CD8-positive, alpha-beta memory T cell (primary cell): ENCODE measurements around the gene PKHD1. TPM values are rescaled to one million over a fixed set of nuclear protein-coding genes. Genes with fewer than 3 reads are reported as not detected.

Experiments used
- CTCF ChIA-PET: fragments of 350-600 bp; sonication (Branson Sonifier 250); formaldehyde crosslinking; loops from one replicate; lab custom pipeline; 2021; ENCODE audit warnings: antibody characterized with exemption; lab: Charles Lee
- POLR2A ChIA-PET: fragments of 350-600 bp; sonication (Branson Sonifier 250); formaldehyde crosslinking; loops from one replicate; lab custom pipeline; 2021; ENCODE audit warnings: antibody characterized with exemption; lab: Charles Lee
- DNase-seq, 5 donors: peaks; one replicate each; pipeline versions ENCODE4 v3.0.0 to v3.0.0-alpha.2; 2020 to 2022; ENCODE audit warnings: mixed read lengths in 1 of 5
- H3K27ac ChIP-seq: one replicate; pipeline ENCODE4 v1.7.0; 2013; ENCODE audit warnings: low read depth, mild to moderate bottlenecking, low read length, moderate library complexity
- H3K27me3 ChIP-seq: 2 replicates; pipeline ENCODE4 v1.7.0; 2013; ENCODE audit warnings: low read length, mild to moderate bottlenecking; ENCODE audit not compliant: insufficient read depth, poor library complexity, severe bottlenecking
- H3K36me3 ChIP-seq: 2 replicates; pipeline ENCODE4 v1.7.0; 2013; ENCODE audit warnings: mild to moderate bottlenecking, low read length, moderate library complexity; ENCODE audit not compliant: insufficient read depth
- H3K4me1 ChIP-seq: 2 replicates; pipeline ENCODE4 v1.7.0; 2013; ENCODE audit warnings: mild to moderate bottlenecking, low read length, moderate library complexity; ENCODE audit not compliant: insufficient read depth
- H3K4me3 ChIP-seq: 2 replicates; pipeline ENCODE4 v1.7.0; 2013; ENCODE audit warnings: mild to moderate bottlenecking, low read length
- H3K9me3 ChIP-seq: 2 replicates; pipeline ENCODE4 v1.7.0; 2013; ENCODE audit warnings: mild to moderate bottlenecking, low read length
- H3K27ac Mint-ChIP-seq, 8 donors: one replicate each; pipeline ENCODE4 v1.8.0; 2020 to 2021; ENCODE audit warnings: mixed read lengths in 8 of 8, mild to moderate bottlenecking in 6 of 8, inconsistent platforms in 3 of 8, moderate library complexity in 3 of 8
- H3K27me3 Mint-ChIP-seq, 2 donors: one replicate each; pipeline ENCODE4 v1.8.0; 2020 to 2021; ENCODE audit warnings: mixed read lengths in 2 of 2, mild to moderate bottlenecking in 1 of 2, moderate library complexity in 1 of 2
- H3K36me3 Mint-ChIP-seq, 3 donors: one replicate each; pipeline ENCODE4 v1.8.0; 2020 to 2021; ENCODE audit warnings: mixed read lengths in 3 of 3, inconsistent platforms in 1 of 3, mild to moderate bottlenecking in 1 of 3
- H3K4me1 Mint-ChIP-seq, 3 donors: one replicate each; pipeline ENCODE4 v1.8.0; 2020 to 2021; ENCODE audit warnings: mixed read lengths in 3 of 3, inconsistent platforms in 1 of 3, mild to moderate bottlenecking in 1 of 3
- H3K4me3 Mint-ChIP-seq, 7 donors: one replicate each; pipeline ENCODE4 v1.8.0; 2020 to 2021; ENCODE audit warnings: mixed read lengths in 7 of 7, mild to moderate bottlenecking in 6 of 7, moderate library complexity in 4 of 7, inconsistent platforms in 2 of 7
- H3K9me3 Mint-ChIP-seq, 5 donors: one replicate each; pipeline ENCODE4 v1.8.0; 2020 to 2022; ENCODE audit warnings: mixed read lengths in 5 of 5, mild to moderate bottlenecking in 3 of 5, moderate library complexity in 2 of 5, inconsistent platforms in 1 of 5
- polyA plus RNA-seq: library from polyadenylated mRNA; unstranded; fragments of 300-500 nt; fragmentation: Illumina TruSeq; gene quantifications from one replicate; pipeline ENCODE4 v1.2.3, GENCODE V29; 2021
- total RNA-seq, 2 experiments: library from RNA; stranded (reverse); gene quantifications; one replicate each; pipeline ENCODE4 v1.2.3, GENCODE V29; 2021

The PKHD1 gene
- total and polyA plus RNA-seq, 3 experiments from 2014 or later: not detected

DNA sequence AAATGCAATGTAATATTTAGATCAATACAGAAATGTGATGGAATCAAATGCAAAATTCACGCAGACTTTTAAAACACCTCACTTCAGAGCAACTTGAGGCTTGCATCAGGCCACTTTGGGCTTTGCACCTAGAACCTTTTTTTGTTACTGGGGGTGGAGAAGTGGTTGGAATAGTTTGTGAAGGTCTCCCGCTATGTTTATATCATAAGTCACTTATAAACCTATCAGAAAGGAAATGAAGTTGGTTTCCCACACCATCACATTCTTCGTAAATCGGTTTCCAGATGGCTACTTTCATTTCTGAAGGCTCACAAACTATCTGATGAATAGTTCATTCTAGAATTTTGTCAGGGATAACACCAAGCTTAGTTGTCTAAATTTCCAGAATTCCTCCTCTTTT lies 74.8 kb downstream of the PKHD1 start:
- CTCF ChIA-PET: no interaction called here

GRCh38 chr6:52010806-52011205 lies 76.6 kb downstream of the PKHD1 start:
- H3K4me1 ChIP-seq: no peaks in the 10 kb centered on the region
- no peaks in the 10 kb centered on the region for H3K36me3 ChIP-seq
- H3K4me3 ChIP-seq: no peak overlapping the region
- Mint-ChIP-seq H3K36me3 (no peaks in the 10 kb centered on the region), H3K4me1 (no peaks in the 10 kb centered on the region), H3K4me3 (no peak overlapping the region), H3K9me3 (peaks cover 0 to 3% (median 0%) of the 10 kb centered on the region in 5 donors), H3K27me3 (peaks cover 15 to 45% of the 10 kb centered on the region in 2 donors), H3K27ac (no peak overlapping the region)
- ChIA-PET CTCF (interaction anchor here (1.7 kb wide), 1 partner anchor 11 kb away, joined by 5 read pairs; no protein-coding TSS in a partner anchor), POLR2A (no interaction called here)
- no peak overlapping the region for H3K27ac ChIP-seq
- no peak for DNase-seq
- no peaks in the 10 kb centered on the region for H3K27me3 ChIP-seq
- H3K9me3 ChIP-seq: no peaks in the 10 kb centered on the region

More for the DNA sequence above, 74.8 kb downstream of the PKHD1 start:
- Histone ChIP-seq H3K4me3 (no peak overlapping the region), H3K27ac (no peak overlapping the region), H3K27me3 (no peaks in the 10 kb centered on the region), H3K36me3 (no peaks in the 10 kb centered on the region), H3K4me1 (no peaks in the 10 kb centered on the region), H3K9me3 (no peaks in the 10 kb centered on the region)
- Mint-ChIP-seq H3K4me1 (no peaks in the 10 kb centered on the region), H3K27me3 (peaks cover 15 to 39% of the 10 kb centered on the region in 2 donors), H3K4me3 (no peak overlapping the region), H3K27ac (no peak overlapping the region), H3K36me3 (no peaks in the 10 kb centered on the region), H3K9me3 (peaks cover 0 to 3% (median 0%) of the 10 kb centered on the region in 5 donors)
- POLR2A ChIA-PET: no interaction called here
- DNase-seq: no peak

- Mint-ChIP-seq H3K9me3 (peaks cover 0 to 3% (median 0%) of the 10 kb centered on the region in 5 donors), H3K27ac (no peak overlapping the region), H3K27me3 (peaks cover 16 to 48% of the 10 kb centered on the region in 2 donors), H3K36me3 (no peaks in the 10 kb centered on the region), H3K4me3 (no peak overlapping the region), H3K4me1 (no peaks in the 10 kb centered on the region)
- DNase-seq: no peak
- Histone ChIP-seq H3K4me1 (no peaks in the 10 kb centered on the region), H3K36me3 (no peaks in the 10 kb centered on the region), H3K4me3 (no peak overlapping the region), H3K9me3 (no peaks in the 10 kb centered on the region), H3K27me3 (no peaks in the 10 kb centered on the region), H3K27ac (no peak overlapping the region)
- ChIA-PET CTCF (interaction anchor here (1.7 kb wide), 1 partner anchor 12 kb away, joined by 5 read pairs; no protein-coding TSS in a partner anchor), POLR2A (no interaction called here)
Measured at GRCh38 chr6:52010145-52010544, 77.3 kb downstream of the PKHD1 start.

DNA sequence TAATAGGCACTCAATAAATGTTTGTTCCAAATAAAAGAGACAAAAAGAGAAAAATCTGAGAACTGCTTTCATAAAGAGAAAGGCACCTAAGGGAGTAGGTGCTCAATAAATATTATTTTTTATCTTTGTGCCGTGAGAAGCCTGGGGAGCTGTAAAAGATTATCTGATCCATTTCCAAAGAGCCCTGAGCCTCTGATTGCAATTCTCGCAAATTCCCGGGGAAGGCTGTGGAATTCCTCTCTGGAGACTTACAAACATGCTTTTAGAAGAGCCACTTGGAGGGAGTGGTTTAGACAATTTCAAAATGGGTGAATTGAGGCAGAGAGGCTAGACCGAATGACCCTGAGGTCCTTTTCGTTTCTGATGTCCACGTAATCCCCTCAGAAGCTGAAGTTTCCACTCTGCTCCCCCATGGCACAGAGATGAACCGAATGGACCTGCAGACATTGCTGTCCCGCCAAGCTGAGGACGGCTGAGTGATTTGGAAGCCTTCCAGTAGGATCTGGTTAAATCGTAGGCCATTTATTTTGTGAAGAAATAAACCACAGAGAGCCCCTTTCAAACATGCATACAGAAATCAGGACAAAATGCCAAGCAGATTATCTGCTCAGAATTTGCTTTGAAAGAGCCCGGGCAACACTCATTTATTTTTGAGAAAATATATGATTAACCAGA lies 77.8 kb downstream of the PKHD1 start:
- no peaks in the 10 kb centered on the region for H3K36me3 ChIP-seq
- H3K9me3 ChIP-seq: no peaks in the 10 kb centered on the region
- no peaks in the 10 kb centered on the region for H3K4me1 ChIP-seq
- ChIA-PET POLR2A (no interaction called here), CTCF (interaction anchor here (1.7 kb wide), 1 partner anchor 12 kb away, joined by 5 read pairs; no protein-coding TSS in a partner anchor)
- Mint-ChIP-seq H3K4me3 (no peak overlapping the region), H3K4me1 (no peaks in the 10 kb centered on the region), H3K27me3 (peaks cover 15 to 51% of the 10 kb centered on the region in 2 donors), H3K27ac (no peak overlapping the region), H3K9me3 (peaks cover 0 to 3% (median 0%) of the 10 kb centered on the region in 5 donors), H3K36me3 (no peaks in the 10 kb centered on the region)
- no peaks in the 10 kb centered on the region for H3K27me3 ChIP-seq
- no peak for DNase-seq
- no peak overlapping the region for H3K27ac ChIP-seq
- no peak overlapping the region for H3K4me3 ChIP-seq

GRCh38 chr6:52000064-52000463 lies 87.3 kb downstream of the PKHD1 start:
- Mint-ChIP-seq H3K9me3 (no peaks in the 10 kb centered on the region), H3K4me1 (no peaks in the 10 kb centered on the region), H3K27ac (no peak overlapping the region), H3K36me3 (no peaks in the 10 kb centered on the region), H3K4me3 (no peak overlapping the region), H3K27me3 (peaks cover 5 to 20% of the 10 kb centered on the region in 2 donors)
- POLR2A ChIA-PET: no interaction called here
- Histone ChIP-seq H3K36me3 (no peaks in the 10 kb centered on the region), H3K9me3 (no peaks in the 10 kb centered on the region), H3K27me3 (no peaks in the 10 kb centered on the region), H3K4me1 (no peaks in the 10 kb centered on the region), H3K4me3 (no peak overlapping the region), H3K27ac (no peak overlapping the region)
- CTCF ChIA-PET: no interaction called here
- no peak for DNase-seq

DNA sequence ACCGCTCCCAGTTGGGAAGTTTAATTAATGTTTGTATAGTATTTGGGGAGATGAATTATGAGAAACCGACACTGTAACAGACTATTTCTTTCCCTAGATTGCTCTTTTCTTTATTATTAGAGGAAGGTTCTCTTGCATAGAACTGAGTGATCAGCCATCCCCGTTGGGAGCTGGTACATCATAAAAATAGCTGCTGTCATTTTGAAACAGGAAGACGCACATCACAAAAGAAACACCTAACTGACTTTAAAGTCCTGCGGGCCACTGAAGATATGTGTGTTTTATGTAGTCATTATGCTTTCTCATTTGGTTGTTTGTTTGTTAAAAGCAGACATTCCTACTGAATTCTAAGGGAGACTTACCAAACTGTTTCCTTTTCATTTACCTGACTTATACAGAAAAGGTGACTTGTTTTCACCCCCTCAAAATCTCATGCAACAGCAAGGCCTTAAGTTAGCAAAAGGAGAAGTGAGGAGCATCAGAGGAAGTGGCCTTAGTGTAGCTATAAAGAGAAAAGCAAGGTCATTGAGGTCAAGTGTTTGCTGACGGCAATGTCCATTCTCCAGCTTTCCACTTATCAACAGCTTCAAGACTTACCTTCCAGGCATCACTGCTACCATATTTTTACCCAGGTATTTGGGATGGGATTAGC lies 91.0 kb downstream of the PKHD1 start:
- peaks cover 7 to 30% of the 10 kb centered on the region in 2 donors for H3K27me3 Mint-ChIP-seq
- no peak overlapping the region for H3K27ac Mint-ChIP-seq
- H3K4me3 ChIP-seq: no peak overlapping the region
- no peaks in the 10 kb centered on the region for H3K9me3 Mint-ChIP-seq
- no peaks in the 10 kb centered on the region for H3K4me1 Mint-ChIP-seq
- H3K4me3 Mint-ChIP-seq: no peak overlapping the region
- no peaks in the 10 kb centered on the region for H3K36me3 ChIP-seq
- CTCF ChIA-PET: no interaction called here
- H3K27me3 ChIP-seq: no peaks in the 10 kb centered on the region
- no peaks in the 10 kb centered on the region for H3K4me1 ChIP-seq
- no peaks in the 10 kb centered on the region for H3K9me3 ChIP-seq
- H3K27ac ChIP-seq: no peak overlapping the region
- no peaks in the 10 kb centered on the region for H3K36me3 Mint-ChIP-seq
- POLR2A ChIA-PET: no interaction called here
- DNase-seq: no peak

GRCh38 chr6:51995214-51995755 lies 92.1 kb downstream of the PKHD1 start:
- Histone ChIP-seq H3K36me3 (no peaks in the 10 kb centered on the region), H3K27me3 (no peaks in the 10 kb centered on the region), H3K4me1 (no peaks in the 10 kb centered on the region), H3K9me3 (no peaks in the 10 kb centered on the region), H3K27ac (no peak overlapping the region), H3K4me3 (no peak overlapping the region)
- Mint-ChIP-seq H3K9me3 (peaks cover 0 to 5% (median 0%) of the 10 kb centered on the region in 5 donors), H3K4me3 (no peak overlapping the region), H3K4me1 (no peaks in the 10 kb centered on the region), H3K36me3 (no peaks in the 10 kb centered on the region), H3K27me3 (peaks cover 10 to 30% of the 10 kb centered on the region in 2 donors), H3K27ac (no peak overlapping the region)
- CTCF ChIA-PET: no interaction called here
- no peak for DNase-seq
- POLR2A ChIA-PET: no interaction called here

- Histone ChIP-seq H3K4me1 (no peaks in the 10 kb centered on the region), H3K4me3 (no peak overlapping the region), H3K9me3 (no peaks in the 10 kb centered on the region), H3K27me3 (no peaks in the 10 kb centered on the region), H3K27ac (no peak overlapping the region), H3K36me3 (no peaks in the 10 kb centered on the region)
- peaks cover 0 to 5% (median 0%) of the 10 kb centered on the region in 5 donors for H3K9me3 Mint-ChIP-seq
- no peaks in the 10 kb centered on the region for H3K4me1 Mint-ChIP-seq
- H3K4me3 Mint-ChIP-seq: no peak overlapping the region
- H3K36me3 Mint-ChIP-seq: no peaks in the 10 kb centered on the region
- ChIA-PET POLR2A (no interaction called here), CTCF (no interaction called here)
- no peak overlapping the region for H3K27ac Mint-ChIP-seq
- H3K27me3 Mint-ChIP-seq: peaks cover 4 to 19% of the 10 kb centered on the region in 2 donors
- no peak for DNase-seq
Measured at GRCh38 chr6:51992876-51993275, 94.5 kb downstream of the PKHD1 start.
